Fibroblast of lung (primary cell): ENCODE data around the gene CENPP. TPM values are rescaled to one million over a fixed set of nuclear protein-coding genes. Genes with fewer than 3 reads are reported as not detected.

Source experiments
- DNase-seq, 2 donors: peaks; one replicate each; pipeline versions ENCODE4 v3.0.0 to v3.0.0-alpha.2; 2010; ENCODE audit warnings: low read depth in 2 of 2
- H2AFZ ChIP-seq: 2 replicates; pipeline ENCODE4 v1.5.1; 2012; ENCODE audit warnings: low read length, control low read depth, inconsistent platforms
- H3K27ac ChIP-seq: 2 replicates; pipeline ENCODE4 v1.5.1; 2011; ENCODE audit warnings: low read length, control low read depth; ENCODE audit not compliant: insufficient read depth
- H3K27me3 ChIP-seq: 2 replicates; pipeline ENCODE4 v1.5.1; 2011; ENCODE audit warnings: mild to moderate bottlenecking, low read length; ENCODE audit not compliant: control insufficient read depth, insufficient read depth
- H3K36me3 ChIP-seq: 2 replicates; pipeline ENCODE4 v1.5.1; 2011; ENCODE audit warnings: low read length; ENCODE audit not compliant: control insufficient read depth, insufficient read depth
- H3K4me1 ChIP-seq: 2 replicates; pipeline ENCODE4 v1.5.1; 2011; ENCODE audit warnings: low read length; ENCODE audit not compliant: control insufficient read depth, insufficient read depth; ENCODE audit errors: extremely low read depth
- H3K4me2 ChIP-seq: 2 replicates; pipeline ENCODE4 v1.5.1; 2011; ENCODE audit warnings: low read length, control low read depth; ENCODE audit not compliant: insufficient read depth; ENCODE audit errors: extremely low read depth
- H3K4me3 ChIP-seq, 4 experiments: fragments of 200-600 bp in 1 of 4; sonication (generic) in 1 of 4; replicated peaks in 1 of 4; 2 replicates each; pipeline ENCODE4 v1.5.1; 2011 to 2016; ENCODE audit warnings: low read length in 4 of 4, low read depth in 3 of 4, mild to moderate bottlenecking in 3 of 4, control low read depth in 2 of 4, inconsistent platforms in 1 of 4, mixed read lengths in 1 of 4; ENCODE audit not compliant: insufficient read depth in 1 of 4; ENCODE audit errors: control extremely low read depth in 1 of 4
- H3K79me2 ChIP-seq: 2 replicates; pipeline ENCODE4 v1.5.1; 2012; ENCODE audit warnings: mild to moderate bottlenecking, low read length, inconsistent platforms; ENCODE audit not compliant: control insufficient read depth, insufficient read depth
- H3K9ac ChIP-seq: 2 replicates; pipeline ENCODE4 v1.5.1; 2011; ENCODE audit warnings: mild to moderate bottlenecking, low read length, control low read depth; ENCODE audit not compliant: insufficient read depth
- H3K9me3 ChIP-seq: 2 replicates; pipeline ENCODE4 v1.5.1; 2012; ENCODE audit warnings: low read depth, low read length; ENCODE audit not compliant: control insufficient read depth, insufficient read depth
- H4K20me1 ChIP-seq: 2 replicates; pipeline ENCODE4 v1.5.1; 2011; ENCODE audit warnings: low read length; ENCODE audit not compliant: control insufficient read depth, insufficient read depth; ENCODE audit errors: extremely low read depth
- CTCF ChIP-seq, 2 donors: IDR thresholded peaks in 1 of 2; conservative IDR thresholded peaks in 1 of 2; 1 replicate in 1 of 2; 2 replicates in 1 of 2; pipeline ENCODE4 v1.5.1; 2011 to 2012; ENCODE audit warnings: low read length in 2 of 2, control low read depth in 1 of 2, inconsistent platforms in 1 of 2, low read depth in 1 of 2, mild to moderate bottlenecking in 1 of 2
- EZH2 ChIP-seq: IDR thresholded peaks from 2 replicates; pipeline ENCODE4 v1.5.1; 2012; ENCODE audit warnings: low read length, control low read depth, mild to moderate bottlenecking; ENCODE audit errors: missing control alignments
- polyA plus RNA-seq, 2 donors: library from polyadenylated mRNA; depleted of rRNA in 1 of 2; stranded (reverse) in 1 of 2; unstranded in 1 of 2; fragments of >200 nt; gene quantifications; 2 replicates each; pipeline ENCODE4 v1.2.1, GENCODE V29; 2011 to 2012; ENCODE audit warnings: missing spikeins in 1 of 2
- total RNA-seq: library from RNA; depleted of rRNA; stranded (reverse); fragments of >200 nt; gene quantifications from 2 replicates; pipeline ENCODE4 v1.2.1, GENCODE V29; 2014

CENPP gene
- total and polyA plus RNA-seq, 2 donors (not counting 1 experiment from before 2014, with no cell fraction given), result 1.7 to 2.4 TPM

DNA sequence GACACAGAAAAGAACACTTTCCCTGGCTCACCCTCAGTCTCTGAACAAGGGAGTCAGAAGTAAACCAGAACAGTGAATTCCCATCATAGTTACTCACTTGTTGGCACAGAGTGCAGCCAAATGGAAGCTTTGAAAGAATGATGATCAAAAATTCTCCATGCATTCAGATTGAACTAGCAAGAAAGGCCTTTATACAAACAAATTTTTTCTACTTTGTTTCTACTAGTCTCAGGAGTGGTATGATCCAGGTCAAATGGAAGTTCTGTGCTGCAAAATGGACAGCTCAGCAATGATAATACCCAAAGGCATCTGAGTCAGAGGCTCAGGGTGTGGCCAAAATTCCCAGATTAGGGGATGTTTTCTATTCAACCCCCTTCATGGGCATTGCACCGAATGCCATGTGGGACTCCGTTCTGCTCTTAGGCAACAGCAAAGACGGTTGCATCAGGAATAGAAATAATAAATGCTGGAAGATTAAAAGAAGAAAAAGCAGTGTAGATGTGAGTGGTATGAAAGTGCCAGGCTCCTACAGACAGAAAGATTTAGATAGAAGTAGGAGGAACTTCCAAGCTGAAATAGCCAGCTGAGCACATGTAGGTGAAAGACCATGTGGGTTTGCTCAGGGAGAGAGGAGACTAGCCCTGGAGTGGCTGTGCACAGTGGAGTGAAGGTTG is 180.6 kb downstream of the CENPP start:
- Histone ChIP-seq H3K4me3 (peak overlapping the region in 2 of 4 experiments; percentile 29 to 68), H3K4me2 (peak overlapping the region; percentile 73), H3K27ac (peak overlapping the region; percentile 82), H2AFZ (no peak overlapping the region), H3K79me2 (no peaks in the 10 kb centered on the region), H3K27me3 (no peaks in the 10 kb centered on the region), H3K4me1 (peaks cover 29% of the 10 kb centered on the region), H3K36me3 (no peaks in the 10 kb centered on the region), H3K9me3 (no peaks in the 10 kb centered on the region), H4K20me1 (no peaks in the 10 kb centered on the region), H3K9ac (no peak overlapping the region)
- TF ChIP-seq EZH2 (no peak), CTCF (conservative IDR thresholded peaks at IDR 0.05 in 1 of 2, IDR thresholded peaks at IDR 0.05 in 1 of 2; ENCODE audit: low read depth in 1 of 2, low read length in 2 of 2) (no peak)
- peak; percentile 97 for DNase-seq

- Histone ChIP-seq H4K20me1 (no peaks in the 10 kb centered on the region), H3K27me3 (no peaks in the 10 kb centered on the region), H3K9me3 (no peaks in the 10 kb centered on the region), H3K9ac (no peak overlapping the region), H2AFZ (no peak overlapping the region), H3K79me2 (no peaks in the 10 kb centered on the region), H3K36me3 (no peaks in the 10 kb centered on the region), H3K4me3 (no peak overlapping the region), H3K4me1 (peaks cover 29% of the 10 kb centered on the region), H3K4me2 (no peak overlapping the region), H3K27ac (peak overlapping the region; percentile 82)
- DNase-seq, result peak in 1 of 2 donors; percentile 14
- no peak for TF ChIP-seq EZH2
- no peak for TF ChIP-seq CTCF (conservative IDR thresholded peaks at IDR 0.05 in 1 of 2, IDR thresholded peaks at IDR 0.05 in 1 of 2; ENCODE audit: low read depth in 1 of 2, low read length in 2 of 2)
Observed at GRCh38 chr9:92507005-92507404, 181.3 kb downstream of the CENPP start.

- DNase-seq, result no peak
- Histone ChIP-seq H3K27ac (no peak overlapping the region), H3K4me3 (no peak overlapping the region), H3K9me3 (no peaks in the 10 kb centered on the region), H3K36me3 (no peaks in the 10 kb centered on the region), H3K9ac (no peak overlapping the region), H3K79me2 (no peaks in the 10 kb centered on the region), H4K20me1 (no peaks in the 10 kb centered on the region), H2AFZ (no peak overlapping the region), H3K27me3 (no peaks in the 10 kb centered on the region), H3K4me1 (peaks cover 29% of the 10 kb centered on the region), H3K4me2 (no peak overlapping the region)
- no peak for TF ChIP-seq CTCF (conservative IDR thresholded peaks at IDR 0.05 in 1 of 2, IDR thresholded peaks at IDR 0.05 in 1 of 2; ENCODE audit: low read depth in 1 of 2, low read length in 2 of 2)
- no peak for TF ChIP-seq EZH2
Observed at GRCh38 chr9:92507496-92507895, 181.7 kb downstream of the CENPP start.
